ENCODE measurements around the gene MACROH2A1.

DNA sequence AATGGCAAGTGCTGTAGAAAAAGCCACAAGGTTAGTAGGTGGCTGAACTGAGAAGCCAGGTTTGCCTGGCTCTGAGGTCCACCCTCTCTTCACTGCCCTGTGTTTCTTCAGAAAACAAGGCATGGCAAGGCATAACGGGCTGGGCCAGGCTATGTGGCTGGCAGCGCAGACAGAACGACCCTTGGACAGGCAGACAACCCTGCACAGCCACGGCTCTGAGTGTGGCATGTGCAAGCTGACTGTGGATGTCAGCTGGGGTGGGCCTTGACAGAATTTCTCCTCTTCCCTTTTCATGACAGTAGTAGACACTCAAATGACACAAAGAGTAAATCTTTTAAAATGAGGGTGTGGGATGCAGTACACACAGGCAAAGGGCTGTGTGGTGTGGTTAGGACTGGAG is 81.7 kb downstream of the MACROH2A1 start:
- TF ChIP-seq CTCF (IDR thresholded peaks at IDR 0.05) (no peak), POLR2A (IDR thresholded peaks at IDR 0.05) (no peak)
